ENCODE data around the gene SAP30L.

DNA sequence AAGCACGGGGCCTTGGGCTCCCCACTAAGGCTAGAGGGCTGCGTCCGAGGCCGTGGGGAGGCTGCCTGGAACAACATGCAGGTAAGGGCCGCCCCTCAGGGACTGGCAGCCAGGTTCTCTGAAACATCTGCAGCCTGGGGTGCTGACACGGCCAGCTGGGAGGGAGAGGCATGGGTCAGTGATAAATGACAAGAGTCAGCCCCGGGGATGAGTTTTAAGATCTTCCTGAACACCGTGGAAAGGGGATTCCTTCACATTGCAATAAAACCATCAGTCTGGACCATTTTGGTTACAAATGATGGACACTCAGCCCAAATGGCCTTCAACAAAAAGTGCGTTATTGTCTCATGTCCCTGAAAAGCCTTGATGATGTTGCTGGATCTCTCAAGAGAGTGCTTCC, 32.9 kb upstream of the SAP30L start:
- no peak for TF ChIP-seq CTCF (IDR thresholded peaks at IDR 0.05)
- no peak for TF ChIP-seq SIN3A (IDR thresholded peaks at IDR 0.05; ENCODE audit: borderline replicate concordance, insufficient read depth, low read depth, low read length)
- TF ChIP-seq REST (IDR thresholded peaks at IDR 0.05; ENCODE audit: insufficient read depth in 1 of 2, low read depth in 2 of 2, low read length in 1 of 2) = no peak
